ENCODE data around the gene KIAA1614.

KIAA1614 gene

GRCh38 chr1:180927348-180927747 lies 14.7 kb downstream of the KIAA1614 start:
- DNase-seq, result no peak

- no peak for DNase-seq
These were observed 15.1 kb downstream of the KIAA1614 start for GRCh38 chr1:180927841-180928240.

GRCh38 chr1:180928331-180929230 lies 15.9 kb downstream of the KIAA1614 start:
- DNase-seq, result peak; percentile 76

GRCh38 chr1:180929389-180929788 lies 16.7 kb downstream of the KIAA1614 start:
- no peak for DNase-seq

GRCh38 chr1:180930687-180931086 lies 18.0 kb downstream of the KIAA1614 start:
- DNase-seq, result no peak

- DNase-seq, result no peak
These were observed 18.8 kb downstream of the KIAA1614 start for GRCh38 chr1:180931529-180931928.

GRCh38 chr1:180932378-180932777 lies 19.7 kb downstream of the KIAA1614 start:
- DNase-seq, result no peak

GRCh38 chr1:180933141-180933540 lies 20.4 kb downstream of the KIAA1614 start:
- no peak for DNase-seq

- DNase-seq, result no peak
These were observed 21.9 kb downstream of the KIAA1614 start for GRCh38 chr1:180934563-180934962.

- no peak for DNase-seq
These were observed 22.8 kb downstream of the KIAA1614 start for GRCh38 chr1:180935326-180936109.

GRCh38 chr1:180936110-180937011 lies 23.7 kb downstream of the KIAA1614 start:
- no peak for DNase-seq

- no peak for DNase-seq
These were observed 24.3 kb downstream of the KIAA1614 start for GRCh38 chr1:180937012-180937372.

GRCh38 chr1:180937624-180938225 lies 25.0 kb downstream of the KIAA1614 start:
- DNase-seq, result no peak

GRCh38 chr1:180939073-180939710 lies 26.5 kb downstream of the KIAA1614 start:
- DNase-seq, result no peak

- no peak for DNase-seq
These were observed 27.0 kb downstream of the KIAA1614 start for GRCh38 chr1:180939711-180940103.

- no peak for DNase-seq
These were observed 27.7 kb downstream of the KIAA1614 start for GRCh38 chr1:180940445-180940844.

GRCh38 chr1:180941518-180942275 lies 29.0 kb downstream of the KIAA1614 start:
- no peak for DNase-seq

GRCh38 chr1:180945151-180945550 lies 32.5 kb downstream of the KIAA1614 start:
- DNase-seq, result no peak

- DNase-seq, result no peak
These were observed 32.9 kb downstream of the KIAA1614 start for GRCh38 chr1:180945551-180945950.

- DNase-seq, result no peak
These were observed 33.4 kb downstream of the KIAA1614 start for GRCh38 chr1:180946056-180946455.

All from NCI-H510A (cell line).